ENCODE data around the gene COG5. TPM values are rescaled to one million over a fixed set of nuclear protein-coding genes. Genes with fewer than 3 reads are reported as not detected.

The COG5 gene
- total and polyA plus RNA-seq, 10 of the 15 experiments (the other 5 are each of a cell fraction or from before 2014, with no cell fraction given) = 5.5 to 27.9 (median 15.6) TPM

DNA sequence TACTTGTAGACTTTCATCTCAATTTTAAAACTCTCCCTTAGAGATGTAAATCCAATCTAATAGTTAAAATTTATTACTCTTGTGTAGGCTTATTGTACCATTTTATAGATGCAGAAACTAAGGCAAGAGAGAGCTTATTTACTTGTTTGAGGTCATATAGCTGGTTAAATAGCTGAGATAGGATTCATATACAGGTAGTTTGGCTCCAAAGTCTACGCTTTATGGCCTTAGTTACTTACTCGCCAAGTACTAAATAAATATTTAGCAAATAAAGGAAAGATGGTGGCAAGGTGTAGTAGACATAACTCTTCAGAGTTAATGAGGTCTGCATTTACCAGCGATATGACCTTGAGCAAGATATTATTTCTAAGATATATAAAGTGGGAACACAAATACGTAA lies 308.1 kb downstream of the COG5 start (continued):
- TF ChIP-seq, protein P1, sequence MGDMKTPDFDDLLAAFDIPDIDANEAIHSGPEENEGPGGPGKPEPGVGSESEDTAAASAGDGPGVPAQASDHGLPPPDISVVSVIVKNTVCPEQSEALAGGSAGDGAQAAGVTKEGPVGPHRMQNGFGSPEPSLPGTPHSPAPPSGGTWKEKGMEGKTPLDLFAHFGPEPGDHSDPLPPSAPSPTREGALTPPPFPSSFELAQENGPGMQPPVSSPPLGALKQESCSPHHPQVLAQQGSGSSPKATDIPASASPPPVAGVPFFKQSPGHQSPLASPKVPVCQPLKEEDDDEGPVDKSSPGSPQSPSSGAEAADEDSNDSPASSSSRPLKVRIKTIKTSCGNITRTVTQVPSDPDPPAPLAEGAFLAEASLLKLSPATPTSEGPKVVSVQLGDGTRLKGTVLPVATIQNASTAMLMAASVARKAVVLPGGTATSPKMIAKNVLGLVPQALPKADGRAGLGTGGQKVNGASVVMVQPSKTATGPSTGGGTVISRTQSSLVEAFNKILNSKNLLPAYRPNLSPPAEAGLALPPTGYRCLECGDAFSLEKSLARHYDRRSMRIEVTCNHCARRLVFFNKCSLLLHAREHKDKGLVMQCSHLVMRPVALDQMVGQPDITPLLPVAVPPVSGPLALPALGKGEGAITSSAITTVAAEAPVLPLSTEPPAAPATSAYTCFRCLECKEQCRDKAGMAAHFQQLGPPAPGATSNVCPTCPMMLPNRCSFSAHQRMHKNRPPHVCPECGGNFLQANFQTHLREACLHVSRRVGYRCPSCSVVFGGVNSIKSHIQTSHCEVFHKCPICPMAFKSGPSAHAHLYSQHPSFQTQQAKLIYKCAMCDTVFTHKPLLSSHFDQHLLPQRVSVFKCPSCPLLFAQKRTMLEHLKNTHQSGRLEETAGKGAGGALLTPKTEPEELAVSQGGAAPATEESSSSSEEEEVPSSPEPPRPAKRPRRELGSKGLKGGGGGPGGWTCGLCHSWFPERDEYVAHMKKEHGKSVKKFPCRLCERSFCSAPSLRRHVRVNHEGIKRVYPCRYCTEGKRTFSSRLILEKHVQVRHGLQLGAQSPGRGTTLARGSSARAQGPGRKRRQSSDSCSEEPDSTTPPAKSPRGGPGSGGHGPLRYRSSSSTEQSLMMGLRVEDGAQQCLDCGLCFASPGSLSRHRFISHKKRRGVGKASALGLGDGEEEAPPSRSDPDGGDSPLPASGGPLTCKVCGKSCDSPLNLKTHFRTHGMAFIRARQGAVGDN (IDR thresholded peaks at IDR 0.05) = no peak
- no peak for TF ChIP-seq RELA (IDR thresholded peaks at IDR 0.05; ENCODE audit: borderline replicate concordance, partially characterized antibody)
- no peak for TF ChIP-seq MYB (IDR thresholded peaks at IDR 0.05; ENCODE audit: borderline replicate concordance, low read depth, low read length)
- TF ChIP-seq RBBP5 (conservative IDR thresholded peaks at IDR 0.05) = no peak
- no peak for TF ChIP-seq ZBED1 (IDR thresholded peaks at IDR 0.05; ENCODE audit: borderline replicate concordance)
- TF ChIP-seq STAT1 (conservative IDR thresholded peaks at IDR 0.05) = no peak
- no peak for TF ChIP-seq JUNB (IDR thresholded peaks at IDR 0.05)
- TF ChIP-seq EP300 (IDR thresholded peaks at IDR 0.05; ENCODE audit: borderline replicate concordance in 1 of 2, control insufficient read depth in 1 of 2, low read depth in 2 of 2, low read length in 2 of 2) = no peak
- no peak for TF ChIP-seq CBX3 (IDR thresholded peaks at IDR 0.05; ENCODE audit: borderline replicate concordance, low read depth)
- TF ChIP-seq SREBF1 (IDR thresholded peaks at IDR 0.05; ENCODE audit: low read length) = no peak
